Testis (tissue), 3 donors: ENCODE results near the gene SLC44A5. TPM values are rescaled to one million over a fixed set of nuclear protein-coding genes. Genes with fewer than 3 reads are reported as not detected.
"Not testable (repeated sequence)": the region's sequence is repeated elsewhere in the genome, so short reads cannot be mapped to it uniquely, and the experiment has no call there.

ENCODE experiments used
- DNase-seq: peaks from one replicate; pipeline ENCODE4 v3.0.0-alpha.2; 2019
- H3K27ac ChIP-seq, 2 donors: fragments of 200-600 bp; sonication (generic); one replicate each; pipeline ENCODE4 v1.5.1; 2019
- H3K27me3 ChIP-seq: fragments of 200-600 bp; sonication (generic); one replicate; pipeline ENCODE4 v1.5.1; 2019
- H3K36me3 ChIP-seq: fragments of 200-600 bp; sonication (generic); one replicate; pipeline ENCODE4 v1.5.1; 2017; ENCODE audit warnings: low read depth; ENCODE audit errors: missing control alignments
- H3K4me1 ChIP-seq: fragments of 200-600 bp; sonication (generic); one replicate; pipeline ENCODE4 v1.5.1; 2019
- H3K4me3 ChIP-seq, 2 donors: fragments of 200-600 bp; sonication (generic); one replicate each; pipeline ENCODE4 v1.5.1; 2017 to 2019
- H3K9me3 ChIP-seq: fragments of 200-600 bp; sonication (generic); one replicate; pipeline ENCODE4 v1.5.1; 2017
- POLR2A ChIP-seq: fragments of 450-650 bp; IDR thresholded peaks from one replicate; pipeline ENCODE4 v1.6.1; 2017; ENCODE audit warnings: antibody characterized with exemption, mild to moderate bottlenecking, moderate library complexity
- WGBS, 2 donors: methylation state at CpG; one replicate each; pipeline ENCODE4 v1.1.5; 2018; 5-methylcytosine and 5-hydroxymethylcytosine counted together
- intact Hi-C: fragments of 100-400 bp; cut with DNase I; formaldehyde crosslinking; loops from one replicate; pipeline ENCODE4 v1.15.1; 2023; ENCODE audit warnings: low total_unique reads
- polyA plus RNA-seq: library from polyadenylated mRNA; stranded (reverse); fragments of 350-450 nt; fragmentation: Illumina TruSeq; extraction: RNeasy Lipid Tissue Mini Kit (QIAGEN cat#74804); gene quantifications from one replicate; pipeline ENCODE4 v1.2.3, GENCODE V29; 2014; ENCODE audit warnings: low read depth, low replicate concordance; ENCODE audit not compliant: insufficient read depth
- total RNA-seq, 2 donors: library from RNA; depleted of rRNA; stranded (reverse); fragments of >200 nt; gene quantifications; one replicate each; pipeline ENCODE4 v1.2.3, GENCODE V29; 2016
- TF ChIP-seq, protein P1 (sequence below), 3 experiments: fragments of 450-650 bp in 2 of 3; fragments of 200-600 bp in 1 of 3; sonication (generic) in 1 of 3; IDR thresholded peaks; one replicate each; pipeline ENCODE4 v1.5.1; 2016 to 2019; ENCODE audit warnings: antibody characterized with exemption in 3 of 3, mild to moderate bottlenecking in 2 of 3, moderate library complexity in 1 of 3

SLC44A5 gene
- total and polyA plus RNA-seq, 3 donors from 2014 or later, result 4.9 to 10.6 (median 4.9) TPM

GRCh38 chr1:75400716-75401115 lies 210.2 kb downstream of the SLC44A5 start:
- Histone ChIP-seq H3K36me3 (no peaks in the 10 kb centered on the region), H3K9me3 (no peaks in the 10 kb centered on the region), H3K27me3 (no peaks in the 10 kb centered on the region), H3K4me3 (no peak overlapping the region), H3K4me1 (no peaks in the 10 kb centered on the region), H3K27ac (no peak overlapping the region)
- WGBS, 2 donors, result 88 to 92% methylated on average over 1 of the region's 1 CpG
- no peak for DNase-seq
- TF ChIP-seq, protein P1, sequence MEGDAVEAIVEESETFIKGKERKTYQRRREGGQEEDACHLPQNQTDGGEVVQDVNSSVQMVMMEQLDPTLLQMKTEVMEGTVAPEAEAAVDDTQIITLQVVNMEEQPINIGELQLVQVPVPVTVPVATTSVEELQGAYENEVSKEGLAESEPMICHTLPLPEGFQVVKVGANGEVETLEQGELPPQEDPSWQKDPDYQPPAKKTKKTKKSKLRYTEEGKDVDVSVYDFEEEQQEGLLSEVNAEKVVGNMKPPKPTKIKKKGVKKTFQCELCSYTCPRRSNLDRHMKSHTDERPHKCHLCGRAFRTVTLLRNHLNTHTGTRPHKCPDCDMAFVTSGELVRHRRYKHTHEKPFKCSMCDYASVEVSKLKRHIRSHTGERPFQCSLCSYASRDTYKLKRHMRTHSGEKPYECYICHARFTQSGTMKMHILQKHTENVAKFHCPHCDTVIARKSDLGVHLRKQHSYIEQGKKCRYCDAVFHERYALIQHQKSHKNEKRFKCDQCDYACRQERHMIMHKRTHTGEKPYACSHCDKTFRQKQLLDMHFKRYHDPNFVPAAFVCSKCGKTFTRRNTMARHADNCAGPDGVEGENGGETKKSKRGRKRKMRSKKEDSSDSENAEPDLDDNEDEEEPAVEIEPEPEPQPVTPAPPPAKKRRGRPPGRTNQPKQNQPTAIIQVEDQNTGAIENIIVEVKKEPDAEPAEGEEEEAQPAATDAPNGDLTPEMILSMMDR (IDR thresholded peaks at IDR 0.05), result no peak
- TF ChIP-seq POLR2A, result no peak
- intact Hi-C loops, result no loop called here

DNA sequence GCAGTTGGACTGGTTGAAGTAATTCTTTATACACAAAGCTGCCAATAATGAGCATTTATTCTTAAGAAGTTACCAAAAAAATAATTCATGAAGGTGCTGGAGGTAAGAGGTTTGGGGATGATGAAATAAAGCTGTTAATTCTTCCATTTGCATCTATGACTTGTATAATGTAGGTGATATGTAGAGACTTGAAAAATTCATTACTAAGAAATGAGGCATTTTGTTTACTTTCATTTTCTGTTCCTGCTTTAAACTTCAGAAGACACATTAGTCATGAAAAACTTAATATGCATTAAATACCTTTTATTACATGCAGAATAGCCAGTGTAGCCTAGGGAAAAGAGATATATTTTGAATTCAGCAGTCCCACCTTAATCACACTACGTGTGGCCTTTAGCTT lies 214.2 kb downstream of the SLC44A5 start:
- Histone ChIP-seq H3K27ac (no peak overlapping the region), H3K4me3 (no peak overlapping the region), H3K4me1 (no peaks in the 10 kb centered on the region), H3K27me3 (no peaks in the 10 kb centered on the region), H3K9me3 (no peaks in the 10 kb centered on the region), H3K36me3 (no peaks in the 10 kb centered on the region)
- 69 to 81% methylated on average over 1 of the region's 1 CpG for WGBS, 2 donors
- intact Hi-C loops, result no loop called here
- TF ChIP-seq, protein P1 (IDR thresholded peaks at IDR 0.05), result no peak
- TF ChIP-seq POLR2A, result no peak
- no peak for DNase-seq

DNA sequence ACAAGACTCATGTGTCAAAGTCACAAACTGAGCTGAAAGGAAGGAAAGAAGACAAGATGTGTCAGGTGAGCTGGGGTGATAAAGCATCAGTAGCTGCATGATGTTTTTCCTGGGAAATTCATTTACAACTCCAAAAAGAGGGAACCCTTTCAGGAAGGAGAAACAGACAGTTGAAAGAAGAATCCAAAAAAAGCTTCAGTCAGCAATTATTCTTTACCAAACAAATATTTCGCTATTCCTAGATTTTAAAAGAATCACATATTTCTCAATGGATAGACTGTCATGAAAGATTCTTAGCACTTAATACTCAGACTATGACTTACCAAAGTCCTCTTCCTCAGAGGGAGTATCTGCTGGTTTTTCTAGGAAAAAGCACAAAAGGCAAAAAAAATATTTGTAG lies 214.7 kb downstream of the SLC44A5 start:
- WGBS, 2 donors, result 88 to 98% methylated on average over 1 of the region's 1 CpG
- intact Hi-C loops, result no loop called here
- TF ChIP-seq, protein P1 (IDR thresholded peaks at IDR 0.05), result no peak
- TF ChIP-seq POLR2A, result no peak
- Histone ChIP-seq H3K4me3 (no peak overlapping the region), H3K9me3 (no peaks in the 10 kb centered on the region), H3K4me1 (no peaks in the 10 kb centered on the region), H3K27ac (no peak overlapping the region), H3K36me3 (no peaks in the 10 kb centered on the region), H3K27me3 (no peaks in the 10 kb centered on the region)
- no peak for DNase-seq

DNA sequence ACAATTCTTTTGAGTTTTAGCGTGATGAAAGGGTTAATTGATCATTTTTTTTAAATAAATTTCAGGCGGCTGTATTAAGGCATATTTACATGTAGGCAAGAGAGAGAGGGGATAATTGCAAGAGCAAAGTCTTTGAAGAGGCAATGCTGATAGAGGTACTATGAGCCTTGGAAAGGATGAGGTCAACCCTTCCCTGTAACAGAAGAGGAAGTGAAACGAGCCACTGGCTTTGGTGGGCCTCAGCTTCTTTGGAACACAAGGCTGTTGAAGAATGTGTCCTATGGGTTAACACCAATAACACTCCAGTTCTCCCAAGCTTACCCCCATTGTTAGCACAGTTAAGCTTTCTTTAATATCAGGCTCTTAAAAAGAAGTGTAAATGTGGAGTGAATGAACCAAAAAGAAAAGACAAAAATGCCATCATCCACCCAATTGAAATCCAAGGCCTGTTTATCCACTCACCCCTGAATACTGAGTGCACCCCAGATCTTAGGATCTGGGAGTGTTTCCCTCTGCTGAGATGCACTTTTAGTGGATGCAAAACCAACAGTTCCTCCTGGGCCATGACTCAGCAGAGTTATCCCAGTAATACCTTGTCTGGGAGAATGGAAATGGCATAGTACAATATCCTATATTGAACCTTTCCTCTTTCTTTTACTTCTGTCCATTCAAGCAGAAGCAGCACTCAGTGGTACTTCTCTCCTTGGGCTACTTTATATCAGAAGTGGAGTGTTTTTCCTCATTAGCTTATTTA lies 216.4 kb downstream of the SLC44A5 start:
- no peaks in the 10 kb centered on the region for H3K36me3 ChIP-seq
- H3K4me1 ChIP-seq, result no peaks in the 10 kb centered on the region
- no peaks in the 10 kb centered on the region for H3K27me3 ChIP-seq
- H3K4me3 ChIP-seq, result no peak overlapping the region
- H3K27ac ChIP-seq, result no peak overlapping the region
- H3K9me3 ChIP-seq, result no peaks in the 10 kb centered on the region
- WGBS, 2 donors, result 71 to 74% methylated on average over 3 of the region's 3 CpGs
- DNase-seq, result no peak
- intact Hi-C loops, result no loop called here
- TF ChIP-seq POLR2A, result no peak
- TF ChIP-seq, protein P1 (IDR thresholded peaks at IDR 0.05), result no peak

DNA sequence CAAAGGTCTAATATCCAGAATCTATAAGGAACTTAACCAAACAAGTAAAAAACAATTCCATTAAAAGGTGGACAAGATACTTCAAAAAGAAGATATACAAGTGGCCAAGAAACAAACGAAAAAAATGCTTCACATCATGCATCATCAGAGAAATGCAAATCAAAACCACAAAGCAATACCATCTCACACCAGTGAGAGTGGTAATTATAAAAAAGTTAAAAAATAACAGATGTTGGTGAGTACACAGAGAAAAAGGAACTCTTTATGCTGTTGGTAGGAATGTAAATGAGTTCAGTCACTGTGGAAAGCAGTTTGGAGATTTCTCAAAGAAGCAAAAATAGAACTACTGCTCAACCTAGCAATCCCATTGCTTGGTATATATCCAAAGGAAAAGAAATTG lies 218.6 kb downstream of the SLC44A5 start:
- no peak overlapping the region for H3K27ac ChIP-seq

GRCh38 chr1:75375476-75376447 lies 235.2 kb downstream of the SLC44A5 start:
- DNase-seq, H3K36me3 ChIP-seq, H3K4me1 ChIP-seq, H3K27ac ChIP-seq, H3K27me3 ChIP-seq, H3K4me3 ChIP-seq, intact Hi-C loops, H3K9me3 ChIP-seq: not testable (repeated sequence)
- 81 to 86% methylated on average over 17 to 25 of the region's 25 CpGs for WGBS, 2 donors

More for the DNA sequence above, 218.6 kb downstream of the SLC44A5 start:
- Histone ChIP-seq H3K9me3 (no peaks in the 10 kb centered on the region), H3K27me3 (no peaks in the 10 kb centered on the region), H3K4me1 (no peaks in the 10 kb centered on the region), H3K4me3 (no peak overlapping the region), H3K36me3 (no peaks in the 10 kb centered on the region)
- DNase-seq, result no peak
- TF ChIP-seq POLR2A, result no peak
- TF ChIP-seq, protein P1 (IDR thresholded peaks at IDR 0.05), result no peak
- WGBS, 2 donors, result 76 to 82% methylated on average over 1 of the region's 1 CpG
- intact Hi-C loops, result no loop called here
